HCT116 (cell line): ENCODE measurements around the gene IQCN. TPM values are rescaled to one million over a fixed set of nuclear protein-coding genes. Genes with fewer than 3 reads are reported as not detected.
A peak's percentile ranks its signal among the peaks of the same experiment; 100 is the strongest.

Source experiments
- ATAC-seq: fragments of 200-7000 bp; cut with Tn5 transposase; 2 replicates; pipeline ENCODE4 v1.9.1; 2020; ENCODE audit warnings: mild to moderate bottlenecking, moderate library complexity
- BruUV-seq: library from RNA; stranded (reverse); fragments of 400-500 nt; replicated peaks from 2 replicates; lab custom pipeline; 2021; lab: Mats Ljungman, UMichigan
- CTCF ChIA-PET: fragments of 300-600 bp; sonication (Branson Sonifier 250); formaldehyde crosslinking; loops from one replicate; lab custom pipeline; 2021; ENCODE audit warnings: antibody characterized with exemption; lab: Charles Lee
- POLR2A ChIA-PET: fragments of 300-600, 350-600 bp; sonication (Branson Sonifier 250); formaldehyde crosslinking; loops from one replicate; lab custom pipeline; 2021; ENCODE audit warnings: antibody characterized with exemption; lab: Charles Lee
- RAD21 ChIA-PET, 2 experiments: fragments of 300-600 bp; sonication (Branson Sonifier 250); formaldehyde crosslinking; loops; one replicate each; lab custom pipeline; 2023; ENCODE audit warnings: low total read pairs in 2 of 2; ENCODE audit not compliant: uncharacterized antibody in 2 of 2, unreplicated experiment in 2 of 2, low non-redundant PET in 1 of 2; lab: Charles Lee
- DNase-seq: peaks from one replicate; pipeline ENCODE4 v3.0.0-alpha.2; 2010; ENCODE audit warnings: low read depth, low spot score
- H2AFZ ChIP-seq: fragments of 200-600 bp; shearing (Covaris generic), sonication (generic); 2 replicates; pipeline ENCODE4 v1.6.1; 2017; ENCODE audit warnings: low read depth, mixed run types, mixed read lengths, antibody characterized with exemption, low read length; ENCODE audit not compliant: poor library complexity, severe bottlenecking
- H3K27ac ChIP-seq: 2 replicates; pipeline ENCODE4 v1.5.1; 2012; ENCODE audit warnings: low read depth, low read length
- H3K27me3 ChIP-seq: fragments of 200-600 bp; sonication (generic); 2 replicates; pipeline ENCODE4 v1.6.1; 2016; ENCODE audit warnings: mixed run types, low read length, mixed read lengths; ENCODE audit not compliant: insufficient read depth
- H3K36me3 ChIP-seq, 2 experiments: fragments of 200-500 bp in 1 of 2; fragments of 200-600 bp in 1 of 2; sonication (Bioruptor generic) in 1 of 2; sonication (generic) in 1 of 2; 2 replicates each; pipeline versions ENCODE4 v1.5.1 to v1.6.1; 2014 to 2016; ENCODE audit warnings: low read length in 2 of 2, inconsistent platforms in 1 of 2, mixed read lengths in 1 of 2, mixed run types in 1 of 2; ENCODE audit not compliant: insufficient read depth in 2 of 2, control insufficient read depth in 1 of 2
- H3K4me1 ChIP-seq, 2 experiments: fragments of 200-600 bp in 1 of 2; sonication (generic) in 1 of 2; 2 replicates each; pipeline versions ENCODE4 v1.5.1 to v1.6.1; 2012 to 2017; ENCODE audit warnings: low read length in 2 of 2, inconsistent platforms in 1 of 2, mild to moderate bottlenecking in 1 of 2, mixed read lengths in 1 of 2, mixed run types in 1 of 2, moderate library complexity in 1 of 2; ENCODE audit not compliant: insufficient read depth in 2 of 2, control insufficient read depth in 1 of 2
- H3K4me2 ChIP-seq: fragments of 200-600 bp; sonication (generic); 2 replicates; pipeline ENCODE4 v1.6.1; 2017; ENCODE audit warnings: mixed run types, low read length, mixed read lengths
- H3K4me3 ChIP-seq, 2 experiments: fragments of 200-600 bp in 1 of 2; sonication (generic) in 1 of 2; replicated peaks in 1 of 2; 2 replicates each; pipeline ENCODE4 v1.5.1; 2011 to 2016; ENCODE audit warnings: low read length in 2 of 2, control low read depth in 1 of 2, low read depth in 1 of 2, mild to moderate bottlenecking in 1 of 2, mixed read lengths in 1 of 2, mixed run types in 1 of 2
- H3K79me2 ChIP-seq: fragments of 200-600 bp; sonication (generic); 2 replicates; pipeline ENCODE4 v1.6.1; 2017; ENCODE audit warnings: mild to moderate bottlenecking, mixed run types, low read length, moderate library complexity, mixed read lengths; ENCODE audit not compliant: insufficient read depth
- H3K9ac ChIP-seq: fragments of 200-600 bp; sonication (generic); 2 replicates; pipeline ENCODE4 v1.6.1; 2016; ENCODE audit warnings: low read length, mixed read lengths
- H3K9me2 ChIP-seq: fragments of 200-600 bp; sonication (generic), shearing (Covaris generic); 2 replicates; pipeline ENCODE4 v1.6.1; 2017; ENCODE audit warnings: mixed run types, mild to moderate bottlenecking, moderate library complexity; ENCODE audit not compliant: insufficient read depth
- H3K9me3 ChIP-seq, 2 experiments: fragments of 200-500 bp in 1 of 2; fragments of 200-600 bp in 1 of 2; sonication (Bioruptor generic) in 1 of 2; sonication (generic) in 1 of 2; 2 replicates each; pipeline ENCODE4 v1.6.1; 2014 to 2017; ENCODE audit warnings: low read length in 2 of 2, mixed read lengths in 2 of 2, inconsistent platforms in 1 of 2, low read depth in 1 of 2, mild to moderate bottlenecking in 1 of 2, mixed run types in 1 of 2, moderate library complexity in 1 of 2; ENCODE audit not compliant: control insufficient read depth in 1 of 2, insufficient read depth in 1 of 2
- H4K20me1 ChIP-seq: fragments of 200-600 bp; sonication (generic), shearing (Covaris generic); 2 replicates; pipeline ENCODE4 v1.6.1; 2017; ENCODE audit warnings: mixed run types, mild to moderate bottlenecking, moderate library complexity; ENCODE audit not compliant: insufficient read depth
- CTCF ChIP-seq, 3 experiments: fragments of 200-600 bp in 1 of 3; sonication (generic) in 1 of 3; IDR thresholded peaks in 2 of 3; conservative IDR thresholded peaks in 1 of 3; 2 replicates each; pipeline ENCODE4 v1.5.1; 2012 to 2017; ENCODE audit warnings: low read depth in 2 of 3, low read length in 2 of 3, antibody characterized with exemption in 1 of 3, borderline replicate concordance in 1 of 3, control low read depth in 1 of 3, mild to moderate bottlenecking in 1 of 3, mixed read lengths in 1 of 3, mixed run types in 1 of 3, moderate library complexity in 1 of 3; ENCODE audit not compliant: insufficient read depth in 1 of 3
- EZH2 ChIP-seq: fragments of 200-600 bp; sonication (generic); IDR thresholded peaks from 2 replicates; pipeline ENCODE4 v1.6.1; 2017; ENCODE audit warnings: antibody characterized with exemption, mixed run types
- JUND ChIP-seq: IDR thresholded peaks from 2 replicates; pipeline ENCODE4 v1.6.1; 2012
- SIN3A ChIP-seq: IDR thresholded peaks from 2 replicates; pipeline ENCODE4 v1.6.1; 2012; ENCODE audit warnings: low read depth
- TCF7L2 ChIP-seq: IDR thresholded peaks from 2 replicates; pipeline ENCODE4 v1.7.0; 2011; ENCODE audit warnings: borderline replicate concordance, inconsistent platforms; ENCODE audit not compliant: insufficient read depth, insufficient read length; ENCODE audit errors: extremely low read depth
- intact Hi-C: fragments of 100-400 bp; cut with micrococcal nuclease; formaldehyde crosslinking; loops from 2 replicates; pipeline ENCODE4 v1.10.0; 2022
- total RNA-seq: library from RNA; stranded (reverse); gene quantifications from one replicate; pipeline ENCODE4 v1.2.1, GENCODE V29; 2021; ENCODE audit not compliant: unreplicated experiment

Gene IQCN
- total RNA-seq, 1 experiment from 2014 or later = 4.8 TPM

GRCh38 chr19:18232540-18233223, 41.6 kb downstream of the IQCN start:
- Histone ChIP-seq H3K4me3 (no peak overlapping the region), H3K9ac (no peak overlapping the region), H3K79me2 (no peaks in the 10 kb centered on the region), H2AFZ (no peak overlapping the region), H3K4me1 (peaks cover 2 to 16% of the 10 kb centered on the region in 2 experiments; a peak in 2 of 4 replicates), H3K27ac (no peak overlapping the region), H3K9me2 (no peaks in the 10 kb centered on the region), H3K4me2 (no peak overlapping the region), H3K9me3 (no peaks in the 10 kb centered on the region), H3K27me3 (peaks cover 5% of the 10 kb centered on the region; the same call in 1 of the 2 replicates), H3K36me3 (no peaks in the 10 kb centered on the region), H4K20me1 (no peaks in the 10 kb centered on the region)
- TF ChIP-seq SIN3A = no peak
- no peak for TF ChIP-seq CTCF (IDR thresholded peaks at IDR 0.05 in 2 of 3, conservative IDR thresholded peaks at IDR 0.05 in 1 of 3; ENCODE audit: borderline replicate concordance in 1 of 3, insufficient read depth in 1 of 3, low read depth in 2 of 3, low read length in 2 of 3)
- no peak for TF ChIP-seq EZH2
- POLR2A ChIA-PET = interaction anchor here (0.8 kb wide), 1 partner anchor 40 kb away, joined by 3 read pairs; the partner anchor contains the start of gene MPV17L2
- ATAC-seq (no peak), DNase-seq (no peak)
- RAD21 ChIA-PET = no interaction called here
- BruUV-seq = no TSS peak
- CTCF ChIA-PET = no interaction called here
- intact Hi-C loops = no loop called here

- H3K4me2 ChIP-seq = peak overlapping the region; percentile 27; the same call in 1 of the 2 replicates
- peaks cover 2 to 16% of the 10 kb centered on the region in 2 experiments; a peak in 2 of 4 replicates for H3K4me1 ChIP-seq
- H2AFZ ChIP-seq = no peak overlapping the region
- no peak overlapping the region for H3K27ac ChIP-seq
- H3K27me3 ChIP-seq = peaks cover 5% of the 10 kb centered on the region; the same call in 1 of the 2 replicates
- no peaks in the 10 kb centered on the region for H4K20me1 ChIP-seq
- intact Hi-C loops = no loop called here
- H3K36me3 ChIP-seq = no peaks in the 10 kb centered on the region
- no peak for TF ChIP-seq JUND
- no peak for TF ChIP-seq TCF7L2
- H3K79me2 ChIP-seq = no peaks in the 10 kb centered on the region
- POLR2A ChIA-PET = interaction anchor here (0.6 to 0.9 kb wide), 2 partner anchors 11 to 19 kb away, joined by 4 to 5 read pairs; no protein-coding TSS in a partner anchor
- no peak overlapping the region for H3K4me3 ChIP-seq
- DNase-seq (no peak), ATAC-seq (no peak)
- BruUV-seq = no TSS peak
- no peaks in the 10 kb centered on the region for H3K9me2 ChIP-seq
- CTCF ChIA-PET = interaction anchor here (1.0 to 2.0 kb wide), 2 partner anchors 20 to 23 kb away, joined by 3 to 5 read pairs; no protein-coding TSS in a partner anchor
- RAD21 ChIA-PET = no interaction called here
- H3K9ac ChIP-seq = no peak overlapping the region
- H3K9me3 ChIP-seq = no peaks in the 10 kb centered on the region
Observed at GRCh38 chr19:18231775-18232174, 42.5 kb downstream of the IQCN start.
